Subcutaneous abdominal adipose tissue (tissue), 5 donors: ENCODE measurements around the gene WDR36.

Experiments
- H3K27ac ChIP-seq: one replicate; pipeline ENCODE4 v1.7.0; 2013; ENCODE audit warnings: low read depth, mild to moderate bottlenecking, inconsistent platforms, low read length, moderate library complexity
- H3K27me3 ChIP-seq, 5 donors: one replicate each; pipeline ENCODE4 v1.7.0; 2013; ENCODE audit warnings: low read length in 5 of 5, inconsistent platforms in 1 of 5; ENCODE audit not compliant: control insufficient read depth in 5 of 5, insufficient read depth in 4 of 5
- H3K36me3 ChIP-seq, 5 donors: one replicate each; pipeline ENCODE4 v1.7.0; 2013; ENCODE audit warnings: low read length in 5 of 5; ENCODE audit not compliant: control insufficient read depth in 5 of 5, insufficient read depth in 5 of 5
- H3K4me1 ChIP-seq, 5 donors: one replicate each; pipeline ENCODE4 v1.7.0; 2013; ENCODE audit warnings: low read length in 5 of 5, mild to moderate bottlenecking in 3 of 5, moderate library complexity in 1 of 5; ENCODE audit not compliant: control insufficient read depth in 5 of 5, insufficient read depth in 5 of 5
- H3K4me3 ChIP-seq, 5 donors: one replicate each; pipeline ENCODE4 v1.7.0; 2013; ENCODE audit warnings: low read length in 5 of 5, low read depth in 1 of 5
- H3K9ac ChIP-seq, 5 donors: one replicate each; pipeline ENCODE4 v1.7.0; 2013; ENCODE audit warnings: low read length in 5 of 5, mild to moderate bottlenecking in 4 of 5, moderate library complexity in 3 of 5
- H3K9me3 ChIP-seq, 5 donors: one replicate each; pipeline ENCODE4 v1.7.0; 2013; ENCODE audit warnings: low read length in 5 of 5; ENCODE audit not compliant: control insufficient read depth in 5 of 5
- donor health status: healthy.
- donor health status: healthy.
- donor health status: healthy.
- donor health status: healthy.
- donor health status: healthy.

WDR36 gene

GRCh38 chr5:111070272-111071134 is 21.6 kb upstream of the WDR36 start:
- no peaks in the 10 kb centered on the region for H3K36me3 ChIP-seq
- H3K9me3 ChIP-seq, result no peaks in the 10 kb centered on the region
- no peak overlapping the region for H3K27ac ChIP-seq
- peaks cover 0 to 16% (median 7%) of the 10 kb centered on the region in 5 donors for H3K27me3 ChIP-seq
- peak overlapping the region; percentile 5 to 52 (median 45) for H3K4me3 ChIP-seq
- H3K9ac ChIP-seq, result peak overlapping the region in 1 of 5 donors; percentile 53
- peaks cover 0 to 44% (median 36%) of the 10 kb centered on the region in 5 donors for H3K4me1 ChIP-seq

GRCh38 chr5:111071413-111071812 is 20.7 kb upstream of the WDR36 start, which contains the start of gene TSLP:
TSS of gene TSLP (plus strand) at chr5:111071713. CDS start at chr5:111071891, 178 bp downstream.
- Histone ChIP-seq H3K4me3 (peak within 1 kb of the TSS in 4 of 5 donors; percentile 52 to 79 (median 76)), H3K36me3 (no peaks in the 10 kb centered on the region), H3K9ac (peak within 1 kb of the TSS in 3 of 5 donors; percentile 53 to 77 (median 77)), H3K27ac (peak within 1 kb of the TSS; percentile 74), H3K27me3 (peaks cover 0 to 16% (median 7%) of the 10 kb centered on the region in 5 donors), H3K4me1 (peaks cover 0 to 46% (median 37%) of the 10 kb centered on the region in 5 donors), H3K9me3 (no peaks in the 10 kb centered on the region)

- Histone ChIP-seq H3K9ac (peak overlapping the region; percentile 77 to 84 (median 77)), H3K36me3 (no peaks in the 10 kb centered on the region), H3K4me1 (peaks cover 0 to 46% (median 32%) of the 10 kb centered on the region in 5 donors), H3K4me3 (peak overlapping the region; percentile 62 to 90 (median 77)), H3K9me3 (no peaks in the 10 kb centered on the region), H3K27me3 (peaks cover 0 to 16% (median 6%) of the 10 kb centered on the region in 5 donors), H3K27ac (peak overlapping the region; percentile 74)
Observed at GRCh38 chr5:111072949-111073682, 19.0 kb upstream of the WDR36 start.

GRCh38 chr5:111074244-111074643 is 17.9 kb upstream of the WDR36 start:
- H3K9ac ChIP-seq, result no peak overlapping the region
- no peaks in the 10 kb centered on the region for H3K9me3 ChIP-seq
- no peak overlapping the region for H3K27ac ChIP-seq
- H3K4me1 ChIP-seq, result peaks cover 0 to 46% (median 32%) of the 10 kb centered on the region in 5 donors
- peaks cover 0 to 14% (median 5%) of the 10 kb centered on the region in 5 donors for H3K27me3 ChIP-seq
- H3K4me3 ChIP-seq, result peak overlapping the region; percentile 62 to 90 (median 77)
- no peaks in the 10 kb centered on the region for H3K36me3 ChIP-seq

GRCh38 chr5:111075520-111075919 is 16.6 kb upstream of the WDR36 start:
- H3K27ac ChIP-seq, result peak overlapping the region; percentile 59
- H3K4me3 ChIP-seq, result no peak overlapping the region
- peaks cover 0 to 1% (median 0%) of the 10 kb centered on the region in 5 donors for H3K27me3 ChIP-seq
- no peak overlapping the region for H3K9ac ChIP-seq
- H3K9me3 ChIP-seq, result no peaks in the 10 kb centered on the region
- no peaks in the 10 kb centered on the region for H3K36me3 ChIP-seq
- peaks cover 0 to 40% (median 29%) of the 10 kb centered on the region in 5 donors for H3K4me1 ChIP-seq

- Histone ChIP-seq H3K36me3 (no peaks in the 10 kb centered on the region), H3K4me1 (peaks cover 0 to 34% (median 24%) of the 10 kb centered on the region in 5 donors), H3K9ac (no peak overlapping the region), H3K9me3 (no peaks in the 10 kb centered on the region), H3K4me3 (no peak overlapping the region), H3K27ac (peak overlapping the region; percentile 59), H3K27me3 (no peaks in the 10 kb centered on the region)
Observed at GRCh38 chr5:111076091-111076490, 16.1 kb upstream of the WDR36 start.

- Histone ChIP-seq H3K4me3 (no peak overlapping the region), H3K9me3 (no peaks in the 10 kb centered on the region), H3K27ac (no peak overlapping the region), H3K36me3 (no peaks in the 10 kb centered on the region), H3K9ac (no peak overlapping the region), H3K27me3 (no peaks in the 10 kb centered on the region), H3K4me1 (peaks cover 0 to 30% (median 24%) of the 10 kb centered on the region in 5 donors)
Observed at GRCh38 chr5:111077678-111078077, 14.5 kb upstream of the WDR36 start.

- peaks cover 0 to 13% (median 11%) of the 10 kb centered on the region in 5 donors for H3K4me1 ChIP-seq
- no peaks in the 10 kb centered on the region for H3K27me3 ChIP-seq
- H3K36me3 ChIP-seq, result no peaks in the 10 kb centered on the region
- H3K9me3 ChIP-seq, result no peaks in the 10 kb centered on the region
- no peak overlapping the region for H3K27ac ChIP-seq
- no peak overlapping the region for H3K9ac ChIP-seq
- H3K4me3 ChIP-seq, result no peak overlapping the region
Observed at GRCh38 chr5:111079846-111080245, 12.3 kb upstream of the WDR36 start.

- H3K4me3 ChIP-seq, result no peak overlapping the region
- no peaks in the 10 kb centered on the region for H3K27me3 ChIP-seq
- H3K9me3 ChIP-seq, result no peaks in the 10 kb centered on the region
- H3K27ac ChIP-seq, result no peak overlapping the region
- H3K4me1 ChIP-seq, result peaks cover 0 to 3% (median 0%) of the 10 kb centered on the region in 5 donors
- no peak overlapping the region for H3K9ac ChIP-seq
- no peaks in the 10 kb centered on the region for H3K36me3 ChIP-seq
Observed at GRCh38 chr5:111083323-111083722, 8.8 kb upstream of the WDR36 start.
